K562 (cell line): Measurements from ENCODE around the gene ANP32B. TPM values are rescaled to one million over a fixed set of nuclear protein-coding genes. Genes with fewer than 3 reads are reported as not detected.
A peak's percentile ranks its signal among the peaks of the same experiment; 100 is the strongest.

ENCODE experiments used
- ARID2 ChIP-seq: fragments of 450-650 bp; IDR thresholded peaks from 2 replicates; pipeline ENCODE4 v1.6.1; 2017; ENCODE audit warnings: antibody characterized with exemption, mild to moderate bottlenecking
- BRD9 ChIP-seq: fragments of 450-650 bp; IDR thresholded peaks from 2 replicates; pipeline ENCODE4 v1.6.1; 2018; ENCODE audit warnings: low read depth; ENCODE audit not compliant: partially characterized antibody
- CREB1 ChIP-seq, 2 experiments: sonication (generic) in 1 of 2; formaldehyde crosslinking in 1 of 2; IDR thresholded peaks; 2 replicates each; pipeline versions ENCODE4 v1.6.1 to v1.8.0; 2012 to 2022; ENCODE audit warnings: inconsistent platforms in 1 of 2, mild to moderate bottlenecking in 1 of 2, missing genetic modification reagents in 1 of 2, moderate library complexity in 1 of 2
- CXXC5 ChIP-seq: fragments of 250-450 bp; sonication (Bioruptor Pico); IDR thresholded peaks from 2 replicates; pipeline ENCODE4 v1.8.0; 2022; ENCODE audit warnings: inconsistent platforms, mild to moderate bottlenecking, moderate library complexity
- MTA3 ChIP-seq: fragments of 450-650 bp; formaldehyde crosslinking; IDR thresholded peaks from 2 replicates; pipeline ENCODE4 v1.6.1; 2017; ENCODE audit warnings: mild to moderate bottlenecking, borderline replicate concordance
- NBN ChIP-seq: fragments of 450-650 bp; IDR thresholded peaks from 2 replicates; pipeline ENCODE4 v1.6.1; 2016; ENCODE audit warnings: low read depth, mild to moderate bottlenecking
- NONO ChIP-seq, 2 experiments: fragments of 200-400 bp in 1 of 2; fragments of 450-650 bp in 1 of 2; formaldehyde crosslinking in 1 of 2; IDR thresholded peaks; 2 replicates each; pipeline ENCODE4 v1.6.1; 2017; ENCODE audit warnings: low read depth in 2 of 2, mild to moderate bottlenecking in 2 of 2, moderate library complexity in 2 of 2, low read length in 1 of 2
- PHB2 ChIP-seq: fragments of 450-650 bp; IDR thresholded peaks from 2 replicates; pipeline ENCODE4 v1.6.1; 2017; ENCODE audit warnings: low read depth
- RBBP5 ChIP-seq: fragments of 200-600 bp; sonication (generic); IDR thresholded peaks from 2 replicates; pipeline ENCODE4 v1.6.1; 2012; ENCODE audit warnings: borderline replicate concordance, mild to moderate bottlenecking, low read length, control low read depth, inconsistent platforms; ENCODE audit not compliant: insufficient read depth, poor library complexity, severe bottlenecking
- TBL1XR1 ChIP-seq, 2 experiments: IDR thresholded peaks; 2 replicates each; pipeline ENCODE4 v1.6.1; 2012; ENCODE audit warnings: improper control_type of control experiment in 2 of 2, low read length in 2 of 2, mild to moderate bottlenecking in 1 of 2
- THRAP3 ChIP-seq: fragments of 450-650 bp; IDR thresholded peaks from 2 replicates; pipeline ENCODE4 v1.6.1; 2016; ENCODE audit warnings: mild to moderate bottlenecking, inconsistent platforms, borderline replicate concordance
- TRIM28 ChIP-seq: fragments of 450-650 bp; IDR thresholded peaks from 2 replicates; pipeline ENCODE4 v1.6.1; 2017
- ZNF134 ChIP-seq: fragments of 250-450 bp; sonication (Bioruptor Pico); conservative IDR thresholded peaks from 2 replicates; pipeline ENCODE4 v1.4.0; 2020
- polyA plus RNA-seq, 8 experiments: library from polyadenylated mRNA; depleted of rRNA in 4 of 8; stranded (reverse) in 5 of 8; unstranded in 3 of 8; fragments of >200 nt; fragmentation: Nextera tagmentation in 2 of 8; fragmentation: Illumina TruSeq in 1 of 8; extraction: Ambion mirVana in 2 of 8; extraction: Trizol in 1 of 8; gene quantifications; 2 replicates each; pipeline versions ENCODE4 v1.2.1 to v1.2.3, GENCODE V29; 2011 to 2014; ENCODE audit warnings: inconsistent platforms in 1 of 8, missing spikeins in 1 of 8
- total RNA-seq, 7 experiments: library from RNA; depleted of rRNA in 6 of 7; stranded (reverse); fragments of >200 nt in 6 of 7; fragmentation: Illumina TruSeq in 2 of 7; extraction: Trizol in 2 of 7; gene quantifications; 2 replicates each; pipeline versions ENCODE4 v1.2.1 to v1.2.3, GENCODE V29; 2011 to 2021; ENCODE audit warnings: low replicate concordance in 1 of 7
- TF ChIP-seq, protein P1 (sequence below): fragments of 450-650 bp; IDR thresholded peaks from 2 replicates; pipeline ENCODE4 v1.6.1; 2016; ENCODE audit warnings: mild to moderate bottlenecking
- TF ChIP-seq, protein P2 (sequence below): fragments of 250-450 bp; sonication (Bioruptor Pico); IDR thresholded peaks from 2 replicates; pipeline ENCODE4 v1.8.0; 2022; ENCODE audit warnings: moderate library complexity, mild to moderate bottlenecking, inconsistent platforms
- TF ChIP-seq, protein P3 (sequence below), 2 experiments: fragments of 450-650 bp; formaldehyde crosslinking in 1 of 2; IDR thresholded peaks; 2 replicates each; pipeline versions ENCODE4 v1.4.0 to v1.6.1; 2014 to 2020; ENCODE audit warnings: mild to moderate bottlenecking in 2 of 2, borderline replicate concordance in 1 of 2, low read depth in 1 of 2

ANP32B gene
- total and polyA plus RNA-seq, 9 of the 15 experiments (the other 6 are each of a cell fraction or from before 2014, with no cell fraction given) = 68.9 to 815 (median 141) TPM

DNA sequence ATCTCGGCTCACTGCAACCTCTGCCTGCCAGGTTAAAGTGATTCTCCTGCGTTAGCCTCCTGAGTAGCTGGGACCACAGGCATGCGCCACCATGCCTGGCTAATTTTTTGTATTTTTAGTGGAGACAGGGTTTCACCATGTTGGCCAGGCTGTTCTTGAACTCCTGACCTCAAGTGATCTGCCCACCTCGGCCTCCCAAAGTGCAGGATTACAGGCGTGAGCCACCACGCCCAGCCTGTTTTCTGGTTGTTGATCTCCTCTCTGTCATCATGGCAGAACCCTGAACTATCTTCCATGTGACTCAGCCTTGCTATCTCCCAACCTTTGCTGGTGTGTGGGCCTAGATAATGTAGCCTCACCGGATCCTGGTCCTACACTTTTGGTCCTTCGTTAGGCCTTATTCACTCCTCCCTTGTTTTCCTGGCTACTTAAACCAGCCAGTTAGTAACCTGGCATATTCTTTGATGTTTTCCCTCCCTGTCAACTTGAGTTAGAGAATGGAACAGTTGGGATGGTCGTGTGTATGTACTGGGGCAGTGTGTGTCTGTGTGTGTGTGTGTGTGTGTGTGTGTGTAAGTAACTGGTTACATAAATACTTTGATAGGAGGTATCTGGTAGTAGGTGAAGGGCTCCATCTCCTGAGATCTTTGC is 22.3 kb upstream of the ANP32B start (continued):
- TF ChIP-seq CREB1 (IDR thresholded peaks at IDR 0.05) (0 out of 2 replicates have a peak, but pooled peaks have one; percentile 38), CREB1 (CRISPR knock-in tag; IDR thresholded peaks at IDR 0.05) (0 out of 2 replicates have a peak, but pooled peaks have one; percentile 43), PHB2 (peak; percentile 89), RBBP5 (peak; percentile 51), ARID2 (peak; percentile 73), NONO (IDR thresholded peaks at IDR 0.05; ENCODE audit: low read depth in 2 of 2, low read length in 1 of 2) (peak in 1 of 2 experiments; percentile 69; a peak in 2 of 4 replicates), MTA3 (peak; percentile 93), TRIM28 (peak; percentile 97), NBN (peak; percentile 97), ZNF134 (CRISPR knock-in tag) (peak; percentile 49; the same call in 1 of the 2 replicates), THRAP3 (peak; percentile 38; the same call in 1 of the 2 replicates), BRD9 (peak; percentile 98), TBL1XR1 (IDR thresholded peaks at IDR 0.05; ENCODE audit: low read length in 2 of 2) (peak; percentile 86 to 93), CXXC5 (CRISPR knock-in tag) (peak; percentile 90)
- TF ChIP-seq, protein P1, sequence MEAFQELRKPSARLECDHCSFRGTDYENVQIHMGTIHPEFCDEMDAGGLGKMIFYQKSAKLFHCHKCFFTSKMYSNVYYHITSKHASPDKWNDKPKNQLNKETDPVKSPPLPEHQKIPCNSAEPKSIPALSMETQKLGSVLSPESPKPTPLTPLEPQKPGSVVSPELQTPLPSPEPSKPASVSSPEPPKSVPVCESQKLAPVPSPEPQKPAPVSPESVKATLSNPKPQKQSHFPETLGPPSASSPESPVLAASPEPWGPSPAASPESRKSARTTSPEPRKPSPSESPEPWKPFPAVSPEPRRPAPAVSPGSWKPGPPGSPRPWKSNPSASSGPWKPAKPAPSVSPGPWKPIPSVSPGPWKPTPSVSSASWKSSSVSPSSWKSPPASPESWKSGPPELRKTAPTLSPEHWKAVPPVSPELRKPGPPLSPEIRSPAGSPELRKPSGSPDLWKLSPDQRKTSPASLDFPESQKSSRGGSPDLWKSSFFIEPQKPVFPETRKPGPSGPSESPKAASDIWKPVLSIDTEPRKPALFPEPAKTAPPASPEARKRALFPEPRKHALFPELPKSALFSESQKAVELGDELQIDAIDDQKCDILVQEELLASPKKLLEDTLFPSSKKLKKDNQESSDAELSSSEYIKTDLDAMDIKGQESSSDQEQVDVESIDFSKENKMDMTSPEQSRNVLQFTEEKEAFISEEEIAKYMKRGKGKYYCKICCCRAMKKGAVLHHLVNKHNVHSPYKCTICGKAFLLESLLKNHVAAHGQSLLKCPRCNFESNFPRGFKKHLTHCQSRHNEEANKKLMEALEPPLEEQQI = peak; percentile 95
- TF ChIP-seq, protein P2, sequence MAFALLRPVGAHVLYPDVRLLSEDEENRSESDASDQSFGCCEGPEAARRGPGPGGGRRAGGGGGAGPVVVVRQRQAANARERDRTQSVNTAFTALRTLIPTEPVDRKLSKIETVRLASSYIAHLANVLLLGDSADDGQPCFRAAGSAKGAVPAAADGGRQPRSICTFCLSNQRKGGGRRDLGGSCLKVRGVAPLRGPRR (CRISPR knock-in tag) = peak; percentile 73; the same call in 1 of the 2 replicates
- TF ChIP-seq, protein P3, sequence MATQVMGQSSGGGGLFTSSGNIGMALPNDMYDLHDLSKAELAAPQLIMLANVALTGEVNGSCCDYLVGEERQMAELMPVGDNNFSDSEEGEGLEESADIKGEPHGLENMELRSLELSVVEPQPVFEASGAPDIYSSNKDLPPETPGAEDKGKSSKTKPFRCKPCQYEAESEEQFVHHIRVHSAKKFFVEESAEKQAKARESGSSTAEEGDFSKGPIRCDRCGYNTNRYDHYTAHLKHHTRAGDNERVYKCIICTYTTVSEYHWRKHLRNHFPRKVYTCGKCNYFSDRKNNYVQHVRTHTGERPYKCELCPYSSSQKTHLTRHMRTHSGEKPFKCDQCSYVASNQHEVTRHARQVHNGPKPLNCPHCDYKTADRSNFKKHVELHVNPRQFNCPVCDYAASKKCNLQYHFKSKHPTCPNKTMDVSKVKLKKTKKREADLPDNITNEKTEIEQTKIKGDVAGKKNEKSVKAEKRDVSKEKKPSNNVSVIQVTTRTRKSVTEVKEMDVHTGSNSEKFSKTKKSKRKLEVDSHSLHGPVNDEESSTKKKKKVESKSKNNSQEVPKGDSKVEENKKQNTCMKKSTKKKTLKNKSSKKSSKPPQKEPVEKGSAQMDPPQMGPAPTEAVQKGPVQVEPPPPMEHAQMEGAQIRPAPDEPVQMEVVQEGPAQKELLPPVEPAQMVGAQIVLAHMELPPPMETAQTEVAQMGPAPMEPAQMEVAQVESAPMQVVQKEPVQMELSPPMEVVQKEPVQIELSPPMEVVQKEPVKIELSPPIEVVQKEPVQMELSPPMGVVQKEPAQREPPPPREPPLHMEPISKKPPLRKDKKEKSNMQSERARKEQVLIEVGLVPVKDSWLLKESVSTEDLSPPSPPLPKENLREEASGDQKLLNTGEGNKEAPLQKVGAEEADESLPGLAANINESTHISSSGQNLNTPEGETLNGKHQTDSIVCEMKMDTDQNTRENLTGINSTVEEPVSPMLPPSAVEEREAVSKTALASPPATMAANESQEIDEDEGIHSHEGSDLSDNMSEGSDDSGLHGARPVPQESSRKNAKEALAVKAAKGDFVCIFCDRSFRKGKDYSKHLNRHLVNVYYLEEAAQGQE (IDR thresholded peaks at IDR 0.05; ENCODE audit: borderline replicate concordance) = peak; percentile 28; the same call in 1 of the 2 replicates
- TF ChIP-seq, protein P3 (CRISPR knock-in tag; IDR thresholded peaks at IDR 0.05; ENCODE audit: low read depth) = peak; percentile 35; the same call in 1 of the 2 replicates
